Endothelial cell of umbilical vein (primary cell): ENCODE data around the gene CSRP2.

ENCODE experiments used
- EZH2 ChIP-seq: IDR thresholded peaks from 2 replicates; pipeline ENCODE4 v1.6.1; 2012; ENCODE audit warnings: borderline replicate concordance, low read depth, mild to moderate bottlenecking, moderate library complexity, low read length, inconsistent platforms; ENCODE audit not compliant: severe bottlenecking
- FOS ChIP-seq: IDR thresholded peaks from 2 replicates; pipeline ENCODE4 v1.6.1; 2011; ENCODE audit warnings: mild to moderate bottlenecking, low read length, moderate library complexity, borderline replicate concordance; ENCODE audit not compliant: insufficient read depth
- JUN ChIP-seq: IDR thresholded peaks from 2 replicates; pipeline ENCODE4 v1.6.1; 2011; ENCODE audit warnings: borderline replicate concordance, low read depth; ENCODE audit not compliant: insufficient read length, insufficient read depth
- MAX ChIP-seq: IDR thresholded peaks from 2 replicates; pipeline ENCODE4 v1.6.1; 2011; ENCODE audit not compliant: insufficient read depth, insufficient read length
- MYC ChIP-seq: IDR thresholded peaks from one replicate; pipeline ENCODE4 v1.6.1; 2011; ENCODE audit warnings: mild to moderate bottlenecking, low read depth, low read length
- POLR2A ChIP-seq: IDR thresholded peaks from 2 replicates; pipeline ENCODE4 v1.6.1; 2012; ENCODE audit warnings: low read depth, mild to moderate bottlenecking, control low read depth, low read length
- POLR2AphosphoS5 ChIP-seq: IDR thresholded peaks from 2 replicates; pipeline ENCODE4 v1.6.1; 2012; ENCODE audit warnings: low read depth, mild to moderate bottlenecking, control low read depth, low read length, moderate library complexity; ENCODE audit not compliant: insufficient read depth
- TF ChIP-seq, protein P1 (sequence below), 2 donors: IDR thresholded peaks; 1 replicate in 1 of 2; 2 replicates in 1 of 2; pipeline ENCODE4 v1.5.1; 2011; ENCODE audit warnings: low read length in 2 of 2, mild to moderate bottlenecking in 2 of 2, moderate library complexity in 2 of 2, control low read depth in 1 of 2, inconsistent platforms in 1 of 2, low read depth in 1 of 2; ENCODE audit not compliant: insufficient read depth in 1 of 2; ENCODE audit errors: extremely low read depth in 1 of 2

GRCh38 chr12:76848132-76848531 is 30.7 kb downstream of the CSRP2 start:
- TF ChIP-seq FOS = no peak
- TF ChIP-seq POLR2A = no peak
- no peak for TF ChIP-seq POLR2AphosphoS5
- TF ChIP-seq, protein P1, sequence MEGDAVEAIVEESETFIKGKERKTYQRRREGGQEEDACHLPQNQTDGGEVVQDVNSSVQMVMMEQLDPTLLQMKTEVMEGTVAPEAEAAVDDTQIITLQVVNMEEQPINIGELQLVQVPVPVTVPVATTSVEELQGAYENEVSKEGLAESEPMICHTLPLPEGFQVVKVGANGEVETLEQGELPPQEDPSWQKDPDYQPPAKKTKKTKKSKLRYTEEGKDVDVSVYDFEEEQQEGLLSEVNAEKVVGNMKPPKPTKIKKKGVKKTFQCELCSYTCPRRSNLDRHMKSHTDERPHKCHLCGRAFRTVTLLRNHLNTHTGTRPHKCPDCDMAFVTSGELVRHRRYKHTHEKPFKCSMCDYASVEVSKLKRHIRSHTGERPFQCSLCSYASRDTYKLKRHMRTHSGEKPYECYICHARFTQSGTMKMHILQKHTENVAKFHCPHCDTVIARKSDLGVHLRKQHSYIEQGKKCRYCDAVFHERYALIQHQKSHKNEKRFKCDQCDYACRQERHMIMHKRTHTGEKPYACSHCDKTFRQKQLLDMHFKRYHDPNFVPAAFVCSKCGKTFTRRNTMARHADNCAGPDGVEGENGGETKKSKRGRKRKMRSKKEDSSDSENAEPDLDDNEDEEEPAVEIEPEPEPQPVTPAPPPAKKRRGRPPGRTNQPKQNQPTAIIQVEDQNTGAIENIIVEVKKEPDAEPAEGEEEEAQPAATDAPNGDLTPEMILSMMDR (IDR thresholded peaks at IDR 0.05; ENCODE audit: extremely low read depth in 1 of 2, insufficient read depth in 1 of 2, low read depth in 1 of 2, low read length in 2 of 2) = no peak
- no peak for TF ChIP-seq MAX
- no peak for TF ChIP-seq JUN
- TF ChIP-seq MYC = no peak
- no peak for TF ChIP-seq EZH2
